Measurements from ENCODE around the gene LMX1A. TPM values are rescaled to one million over a fixed set of nuclear protein-coding genes. Genes with fewer than 3 reads are reported as not detected.
A peak's percentile ranks its signal among the peaks of the same experiment; 100 is the strongest.

LMX1A gene
- total and polyA plus RNA-seq, 4 donors = 0.05 to 0.17 TPM; not detected in 2

- no peaks in the 10 kb centered on the region for H3K36me3 ChIP-seq (ENCODE audit: control insufficient read depth in 4 of 4, insufficient read depth in 3 of 4, low read depth in 1 of 4, low read length in 3 of 4)
- H3K27me3 ChIP-seq (ENCODE audit: control insufficient read depth in 4 of 4, insufficient read depth in 4 of 4, low read length in 3 of 4) = no peaks in the 10 kb centered on the region
- peaks cover 0 to 8% (median 0%) of the 10 kb centered on the region in 4 donors for H3K4me1 ChIP-seq (ENCODE audit: control insufficient read depth in 4 of 4, insufficient read depth in 4 of 4, low read length in 3 of 4)
- WGBS = 56% methylated on average over 1 of the region's 1 CpG
- no peak overlapping the region for H3K9ac ChIP-seq (ENCODE audit: low read depth in 1 of 2, low read length in 2 of 2)
- DNase-seq (ENCODE audit: low spot score) = no peak
- H3K9me3 ChIP-seq (ENCODE audit: control insufficient read depth in 4 of 4, low read length in 3 of 4) = no peaks in the 10 kb centered on the region
- peak; percentile 62 for TF ChIP-seq NR2F2 (IDR thresholded peaks at IDR 0.05)
- no peak for TF ChIP-seq ZBTB33 (IDR thresholded peaks at IDR 0.05)
- no peak overlapping the region for H3K27ac ChIP-seq (ENCODE audit: low read depth in 1 of 2, low read length in 2 of 2)
- no peak overlapping the region for H3K4me3 ChIP-seq (ENCODE audit: low read depth in 1 of 3, low read length in 3 of 3)
These were observed 138.6 kb downstream of the LMX1A start for GRCh38 chr1:165217958-165218357.

GRCh38 chr1:165216254-165216653 lies 140.3 kb downstream of the LMX1A start:
- no peak for TF ChIP-seq CTCF (IDR thresholded peaks at IDR 0.05; ENCODE audit: low read depth, low read length, missing input control)
- TF ChIP-seq FOXA1 (IDR thresholded peaks at IDR 0.05) = no peak
- TF ChIP-seq RAD21 (IDR thresholded peaks at IDR 0.05) = no peak
- TF ChIP-seq ZBTB33 (IDR thresholded peaks at IDR 0.05) = no peak
- TF ChIP-seq GABPA (IDR thresholded peaks at IDR 0.05 in 1 of 2, conservative IDR thresholded peaks at IDR 0.05 in 1 of 2) = no peak
- no peak for TF ChIP-seq RXRA (IDR thresholded peaks at IDR 0.05)
- TF ChIP-seq YY1 (IDR thresholded peaks at IDR 0.05) = no peak
- TF ChIP-seq ATF3 (IDR thresholded peaks at IDR 0.05) = no peak
- no peak for TF ChIP-seq SP1 (IDR thresholded peaks at IDR 0.05)
- H3K9ac ChIP-seq (ENCODE audit: low read depth in 1 of 2, low read length in 2 of 2) = no peak overlapping the region
- H3K4me3 ChIP-seq (ENCODE audit: low read depth in 1 of 3, low read length in 3 of 3) = no peak overlapping the region
- peaks cover 0 to under 1% (median 0%) of the 10 kb centered on the region in 4 donors for H3K4me1 ChIP-seq (ENCODE audit: control insufficient read depth in 4 of 4, insufficient read depth in 4 of 4, low read length in 3 of 4)
- no peak for DNase-seq (ENCODE audit: low spot score)
- no peaks in the 10 kb centered on the region for H3K9me3 ChIP-seq (ENCODE audit: control insufficient read depth in 4 of 4, low read length in 3 of 4)
- H3K36me3 ChIP-seq (ENCODE audit: control insufficient read depth in 4 of 4, insufficient read depth in 3 of 4, low read depth in 1 of 4, low read length in 3 of 4) = no peaks in the 10 kb centered on the region
- no peaks in the 10 kb centered on the region for H3K27me3 ChIP-seq (ENCODE audit: control insufficient read depth in 4 of 4, insufficient read depth in 4 of 4, low read length in 3 of 4)
- no peak overlapping the region for H3K27ac ChIP-seq (ENCODE audit: low read depth in 1 of 2, low read length in 2 of 2)

- Histone ChIP-seq H3K4me1 (ENCODE audit: control insufficient read depth in 4 of 4, insufficient read depth in 4 of 4, low read length in 3 of 4) (no peaks in the 10 kb centered on the region), H3K36me3 (ENCODE audit: control insufficient read depth in 4 of 4, insufficient read depth in 3 of 4, low read depth in 1 of 4, low read length in 3 of 4) (no peaks in the 10 kb centered on the region), H3K27ac (ENCODE audit: low read depth in 1 of 2, low read length in 2 of 2) (no peak overlapping the region), H3K9ac (ENCODE audit: low read depth in 1 of 2, low read length in 2 of 2) (no peak overlapping the region), H3K4me3 (ENCODE audit: low read depth in 1 of 3, low read length in 3 of 3) (no peak overlapping the region), H3K27me3 (ENCODE audit: control insufficient read depth in 4 of 4, insufficient read depth in 4 of 4, low read length in 3 of 4) (no peaks in the 10 kb centered on the region), H3K9me3 (ENCODE audit: control insufficient read depth in 4 of 4, low read length in 3 of 4) (no peaks in the 10 kb centered on the region)
- WGBS = 91% methylated on average over 2 of the region's 2 CpGs
- no peak for DNase-seq (ENCODE audit: low spot score)
- TF ChIP-seq RXRA (IDR thresholded peaks at IDR 0.05) (no peak), JUND (IDR thresholded peaks at IDR 0.05) (no peak), NR2F2 (IDR thresholded peaks at IDR 0.05) (no peak), TAF1 (conservative IDR thresholded peaks at IDR 0.05) (no peak), HNF4A (conservative IDR thresholded peaks at IDR 0.05) (no peak), EGR1 (IDR thresholded peaks at IDR 0.05; ENCODE audit: low read depth in 2 of 2) (no peak), ZBTB33 (IDR thresholded peaks at IDR 0.05) (no peak), SP1 (IDR thresholded peaks at IDR 0.05) (no peak), FOXA1 (IDR thresholded peaks at IDR 0.05) (no peak), RAD21 (IDR thresholded peaks at IDR 0.05) (no peak), YY1 (IDR thresholded peaks at IDR 0.05) (no peak), REST (IDR thresholded peaks at IDR 0.05) (no peak), HNF4G (IDR thresholded peaks at IDR 0.05) (no peak)
These were observed 140.8 kb downstream of the LMX1A start for GRCh38 chr1:165215676-165216075.

Data from liver (tissue), 9 donors.